Measurements from ENCODE around the gene PMPCA.

PMPCA gene

GRCh38 chr9:136377341-136378169, 32.9 kb upstream of the PMPCA start:
- no peak for TF ChIP-seq CTCF (IDR thresholded peaks at IDR 0.05)

GRCh38 chr9:136378170-136379002, 32.1 kb upstream of the PMPCA start:
- no peak for TF ChIP-seq CTCF (IDR thresholded peaks at IDR 0.05)

DNA sequence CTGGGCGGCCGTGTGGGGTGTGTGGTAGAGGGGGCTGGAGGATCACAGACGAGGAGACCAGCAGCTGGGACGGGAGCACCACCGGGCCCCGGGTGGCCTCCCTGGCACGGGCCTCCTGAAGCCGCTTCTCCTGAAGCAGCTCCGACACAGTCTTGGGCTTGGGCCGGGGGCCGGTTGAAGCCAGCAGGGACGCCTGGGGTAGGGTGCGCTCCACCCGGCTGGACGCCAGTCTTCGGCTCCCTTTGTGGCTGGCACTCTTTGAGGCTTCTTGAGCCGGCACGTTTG, 31.5 kb upstream of the PMPCA start:
- no peak for TF ChIP-seq CTCF (IDR thresholded peaks at IDR 0.05)

GRCh38 chr9:136379401-136379800, 31.1 kb upstream of the PMPCA start:
- no peak for TF ChIP-seq CTCF (IDR thresholded peaks at IDR 0.05)

GRCh38 chr9:136379891-136380290, 30.6 kb upstream of the PMPCA start:
- no peak for TF ChIP-seq CTCF (IDR thresholded peaks at IDR 0.05)

DNA sequence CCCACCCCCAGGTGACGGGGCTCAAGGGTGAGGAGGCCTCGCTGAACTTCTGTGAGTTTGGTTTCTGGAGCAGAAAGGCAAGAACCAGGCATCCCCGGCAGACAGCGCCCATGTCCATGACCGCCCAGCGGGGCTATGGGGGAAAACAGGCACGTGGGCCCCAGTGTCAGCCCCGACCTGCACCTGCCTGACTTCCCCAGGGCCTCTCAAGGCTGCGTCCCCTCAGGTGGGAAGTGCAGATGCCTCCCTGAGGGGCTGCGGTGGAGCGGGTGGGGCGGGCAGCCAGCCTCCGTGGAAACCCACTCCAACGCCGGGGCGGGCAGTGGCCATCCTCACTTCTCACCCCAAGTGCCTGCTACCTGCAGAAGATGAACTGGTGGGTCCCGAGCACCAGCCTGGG, 30.1 kb upstream of the PMPCA start:
- no peak for TF ChIP-seq CTCF (IDR thresholded peaks at IDR 0.05)

DNA sequence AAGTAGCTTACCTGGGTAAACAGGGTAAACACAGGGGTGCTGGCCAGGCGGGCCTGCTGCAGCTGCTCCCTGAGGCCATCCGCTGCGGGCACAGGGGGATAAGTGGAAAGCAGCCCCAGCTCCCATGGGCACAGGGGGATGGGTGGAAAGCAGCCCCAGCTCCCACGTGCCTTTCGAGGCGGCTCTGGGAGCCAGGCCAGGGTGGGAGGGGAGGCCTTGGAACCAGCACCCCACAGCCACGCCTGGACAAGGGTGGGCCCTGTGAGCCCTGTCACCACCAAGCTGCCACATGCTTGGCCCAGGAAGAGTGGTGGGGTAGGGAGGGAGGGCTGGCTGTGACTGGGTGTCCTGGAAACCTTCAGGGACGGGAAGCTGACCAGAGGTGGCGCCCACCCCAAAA, 29.1 kb upstream of the PMPCA start:
- TF ChIP-seq CTCF (IDR thresholded peaks at IDR 0.05) = no peak
